Common myeloid progenitor, CD34-positive (primary cell): ENCODE results near the gene TMEM135.
A peak's percentile ranks its signal among the peaks of the same experiment; 100 is the strongest.

ENCODE experiments used
- CTCF ChIA-PET: fragments of 350-600 bp; sonication (Branson Sonifier 250); formaldehyde crosslinking; loops from one replicate; lab custom pipeline; 2021; ENCODE audit warnings: antibody characterized with exemption; lab: Charles Lee
- POLR2A ChIA-PET: fragments of 350-600 bp; sonication (Branson Sonifier 250); formaldehyde crosslinking; loops from one replicate; lab custom pipeline; 2021; ENCODE audit warnings: antibody characterized with exemption; lab: Charles Lee
- DNase-seq, 3 donors: peaks; one replicate each; pipeline versions ENCODE4 v3.0.0 to v3.0.0-alpha.2; 2013
- H3K27ac ChIP-seq, 2 experiments: 1 replicate in 1 of 2; 2 replicates in 1 of 2; pipeline ENCODE4 v1.7.0; 2013; ENCODE audit warnings: inconsistent platforms in 2 of 2, low read length in 2 of 2, mild to moderate bottlenecking in 2 of 2, low read depth in 1 of 2, moderate library complexity in 1 of 2; ENCODE audit not compliant: severe bottlenecking in 2 of 2, insufficient read depth in 1 of 2, poor library complexity in 1 of 2
- H3K27me3 ChIP-seq, 5 experiments: replicated peaks in 2 of 5; 1 replicate in 3 of 5; 2 replicates in 2 of 5; pipeline versions ENCODE4 v1.6.1 to v1.7.0; 2013; ENCODE audit warnings: low read length in 4 of 5, mild to moderate bottlenecking in 2 of 5, moderate library complexity in 2 of 5, inconsistent platforms in 1 of 5; ENCODE audit not compliant: insufficient read depth in 5 of 5, control insufficient read depth in 4 of 5
- H3K36me3 ChIP-seq, 4 experiments: 1 replicate in 2 of 4; 2 replicates in 2 of 4; pipeline versions ENCODE4 v1.6.1 to v1.7.0; 2013; ENCODE audit warnings: low read length in 3 of 4, control low read depth in 1 of 4, mild to moderate bottlenecking in 1 of 4; ENCODE audit not compliant: control insufficient read depth in 4 of 4, insufficient read depth in 4 of 4
- H3K4me1 ChIP-seq, 4 experiments: 1 replicate in 3 of 4; 2 replicates in 1 of 4; pipeline versions ENCODE4 v1.6.1 to v1.7.1; 2013; ENCODE audit warnings: low read length in 3 of 4, mild to moderate bottlenecking in 3 of 4, control low read depth in 1 of 4, inconsistent platforms in 1 of 4, moderate library complexity in 1 of 4; ENCODE audit not compliant: control insufficient read depth in 4 of 4, insufficient read depth in 4 of 4; ENCODE audit errors: control extremely low read depth in 1 of 4
- H3K4me3 ChIP-seq, 7 experiments: 1 replicate in 4 of 7; 2 replicates in 3 of 7; pipeline versions ENCODE4 v1.5.1 to v1.7.0; 2013; ENCODE audit warnings: mild to moderate bottlenecking in 7 of 7, low read length in 6 of 7, moderate library complexity in 6 of 7, inconsistent platforms in 2 of 7, low read depth in 2 of 7, control low read depth in 1 of 7; ENCODE audit not compliant: insufficient read depth in 4 of 7, control insufficient read depth in 1 of 7; ENCODE audit errors: extremely low read depth in 1 of 7
- H3K9me3 ChIP-seq, 5 experiments: 1 replicate in 4 of 5; 2 replicates in 1 of 5; pipeline versions ENCODE4 v1.6.1 to v1.7.1; 2013; ENCODE audit warnings: low read length in 4 of 5, mild to moderate bottlenecking in 2 of 5, inconsistent platforms in 1 of 5, low read depth in 1 of 5, moderate library complexity in 1 of 5; ENCODE audit not compliant: control insufficient read depth in 4 of 5, insufficient read depth in 2 of 5; ENCODE audit errors: control extremely low read depth in 1 of 5
- WGBS: methylation state at CpG from one replicate; pipeline ENCODE4 v1.1.5; 2013; ENCODE audit not compliant: insufficient coverage; 5-methylcytosine and 5-hydroxymethylcytosine counted together

The TMEM135 gene

DNA sequence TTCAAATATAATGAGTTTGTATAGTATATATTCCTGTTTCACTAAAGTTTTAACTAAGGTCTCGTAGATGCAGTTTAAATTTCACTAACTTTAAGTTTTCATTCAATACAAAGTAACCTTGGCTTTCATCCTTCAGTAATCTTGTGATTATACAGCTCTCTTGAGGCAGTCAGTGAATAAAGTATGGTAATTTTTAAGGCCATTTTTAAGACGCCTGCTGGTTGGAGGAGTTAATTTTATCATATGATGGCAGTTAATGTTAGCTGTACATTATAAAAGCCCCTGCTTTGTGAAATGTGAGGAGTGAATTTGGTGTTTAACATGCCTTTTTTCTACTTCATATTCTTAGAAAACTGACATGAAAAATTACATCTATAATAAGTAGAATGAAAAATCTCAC, 163.6 kb downstream of the TMEM135 start:
- Histone ChIP-seq H3K36me3 (no peaks in the 10 kb centered on the region), H3K9me3 (no peaks in the 10 kb centered on the region), H3K27me3 (no peaks in the 10 kb centered on the region), H3K4me1 (no peaks in the 10 kb centered on the region), H3K27ac (no peak overlapping the region), H3K4me3 (no peak overlapping the region)
- WGBS: no CpG with 5 or more reads among the region's 2 CpGs
- ChIA-PET POLR2A (no interaction called here), CTCF (no interaction called here)
- DNase-seq: no peak

DNA sequence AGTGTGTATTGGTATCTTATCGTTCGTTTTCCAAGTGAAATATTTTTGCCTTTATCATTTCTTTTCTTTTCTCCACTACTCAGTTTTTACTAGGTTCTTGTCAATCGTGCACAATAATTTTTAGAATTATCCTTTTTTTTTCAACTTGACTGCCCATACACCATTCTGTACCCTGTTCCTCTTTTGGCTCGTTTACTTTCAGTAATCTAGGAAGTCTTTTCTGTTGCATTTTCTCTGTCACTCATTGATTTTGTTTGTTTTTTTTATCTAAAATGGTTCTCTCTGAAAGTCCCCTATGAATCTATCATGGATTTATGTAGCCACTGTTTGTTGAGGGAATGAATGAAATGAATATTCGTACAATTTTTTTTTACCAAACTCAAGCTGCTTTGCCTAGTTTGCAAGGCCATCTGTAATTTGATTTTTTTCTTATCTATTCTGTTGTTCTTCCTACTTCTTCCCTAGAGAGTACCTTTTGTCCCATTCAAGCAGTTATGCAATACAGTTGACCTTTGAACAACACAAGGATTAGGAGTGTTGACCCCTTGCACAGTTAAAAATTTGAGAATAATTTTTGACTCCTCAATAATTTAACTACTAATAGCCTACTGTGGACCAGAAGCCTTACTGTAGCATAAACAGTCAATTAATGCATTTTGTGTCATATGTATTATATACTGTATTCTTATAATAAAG, 166.3 kb downstream of the TMEM135 start:
- ChIA-PET POLR2A (no interaction called here), CTCF (no interaction called here)
- Histone ChIP-seq H3K4me3 (no peak overlapping the region), H3K27ac (no peak overlapping the region), H3K9me3 (peaks cover 0 to 14% (median 0%) of the 10 kb centered on the region in 5 experiments), H3K36me3 (peaks cover 0 to 2% (median 0%) of the 10 kb centered on the region in 4 experiments), H3K4me1 (no peaks in the 10 kb centered on the region), H3K27me3 (no peaks in the 10 kb centered on the region)
- no peak for DNase-seq
- 100% methylated on average over 1 of the region's 5 CpGs for WGBS

DNA sequence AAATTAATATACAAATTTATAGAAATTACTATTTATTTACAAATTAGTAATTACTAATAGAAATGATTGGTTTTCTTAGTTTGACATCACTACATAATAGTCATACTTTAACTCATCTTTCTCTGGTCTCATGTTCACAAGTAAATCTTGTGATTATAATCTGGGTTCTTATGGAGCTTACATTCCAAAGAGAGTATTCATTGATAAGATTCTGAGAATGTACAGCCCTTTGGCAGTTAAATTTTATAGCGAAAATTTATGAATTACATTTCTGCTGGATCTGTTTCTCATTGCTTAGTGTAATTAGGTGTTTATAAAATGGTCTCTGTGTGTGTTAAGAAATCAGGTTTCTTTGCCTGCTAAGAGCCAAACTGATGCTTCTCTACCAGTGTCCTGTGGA, 175.2 kb downstream of the TMEM135 start:
- Histone ChIP-seq H3K4me3 (no peak overlapping the region), H3K4me1 (no peaks in the 10 kb centered on the region), H3K9me3 (peaks cover 0 to 10% (median 0%) of the 10 kb centered on the region in 5 experiments), H3K27me3 (no peaks in the 10 kb centered on the region), H3K27ac (no peak overlapping the region), H3K36me3 (peaks cover 0 to 2% (median 0%) of the 10 kb centered on the region in 4 experiments)
- POLR2A ChIA-PET: no interaction called here
- 100% methylated on average over 1 of the region's 1 CpG for WGBS
- DNase-seq: no peak
- CTCF ChIA-PET: no interaction called here

DNA sequence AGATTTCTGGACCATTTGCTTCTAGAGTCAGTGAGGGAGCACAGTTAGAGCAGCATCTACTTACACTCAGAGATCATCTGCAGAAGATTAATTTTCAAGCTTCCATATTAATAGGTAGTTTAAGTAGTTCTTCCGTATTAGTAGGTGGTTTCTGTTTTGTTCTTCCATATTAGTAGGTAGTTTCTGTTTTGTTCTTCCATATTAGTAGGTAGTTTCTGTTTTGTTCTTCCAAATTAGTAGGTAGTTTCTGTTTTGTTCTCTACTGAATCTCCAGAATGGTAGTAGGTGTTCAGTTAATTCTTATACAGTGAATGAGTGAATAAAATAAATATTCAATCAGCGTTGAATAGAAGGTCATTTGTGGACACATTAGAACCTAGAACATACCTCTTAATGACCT, 175.7 kb downstream of the TMEM135 start:
- Histone ChIP-seq H3K27ac (no peak overlapping the region), H3K9me3 (peaks cover 0 to 6% (median 0%) of the 10 kb centered on the region in 5 experiments), H3K4me1 (no peaks in the 10 kb centered on the region), H3K4me3 (no peak overlapping the region), H3K36me3 (peaks cover 0 to under 1% (median 0%) of the 10 kb centered on the region in 4 experiments), H3K27me3 (no peaks in the 10 kb centered on the region)
- no peak for DNase-seq
- WGBS: 100% methylated on average over 1 of the region's 2 CpGs
- CTCF ChIA-PET: no interaction called here
- POLR2A ChIA-PET: no interaction called here

DNA sequence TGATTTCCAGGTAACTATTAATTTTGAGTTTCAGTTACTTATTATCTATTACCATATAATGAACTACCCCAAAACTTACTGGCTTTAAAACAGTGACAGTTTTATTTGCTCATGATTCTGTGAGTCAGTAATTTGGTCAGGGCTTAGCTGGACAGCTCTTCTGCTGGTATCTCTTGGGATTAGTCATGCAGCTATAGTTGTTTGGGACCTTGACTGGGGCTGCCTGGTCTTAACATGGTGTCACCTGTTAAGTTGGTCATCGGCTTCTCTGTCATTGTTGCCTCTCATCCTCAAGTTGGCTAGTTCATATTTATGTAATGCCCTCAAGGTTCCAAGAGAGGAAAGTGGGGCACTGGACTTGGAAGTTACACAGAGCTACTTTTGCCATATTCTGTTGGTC, 177.5 kb downstream of the TMEM135 start:
- H3K36me3 ChIP-seq: no peaks in the 10 kb centered on the region
- POLR2A ChIA-PET: no interaction called here
- H3K27me3 ChIP-seq: no peaks in the 10 kb centered on the region
- WGBS: no CpG with 5 or more reads among the region's 1 CpG
- CTCF ChIA-PET: no interaction called here
- no peak overlapping the region for H3K4me3 ChIP-seq
- no peaks in the 10 kb centered on the region for H3K9me3 ChIP-seq
- no peaks in the 10 kb centered on the region for H3K4me1 ChIP-seq
- DNase-seq: no peak
- no peak overlapping the region for H3K27ac ChIP-seq

DNA sequence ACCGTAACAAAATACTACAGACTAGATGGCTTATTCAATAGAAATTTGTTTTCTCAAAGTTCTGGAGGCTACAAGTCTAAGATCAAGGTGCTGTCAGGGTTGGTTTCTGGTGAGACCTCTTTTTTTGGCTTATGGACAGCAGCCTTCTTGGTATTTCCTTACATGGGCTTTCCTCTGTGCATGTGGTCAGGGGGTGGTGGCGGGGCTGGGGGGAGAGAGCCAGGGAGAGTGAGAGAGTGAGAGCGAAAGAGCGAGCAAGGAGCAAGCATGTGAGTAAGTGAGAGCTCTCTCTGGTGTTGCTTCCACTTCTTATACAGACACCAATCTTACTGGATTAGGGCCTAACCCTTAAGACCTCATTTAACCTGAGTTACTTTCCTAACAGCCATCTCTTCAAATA, 181.5 kb downstream of the TMEM135 start:
- H3K4me1 ChIP-seq: no peaks in the 10 kb centered on the region
- no peaks in the 10 kb centered on the region for H3K27me3 ChIP-seq
- H3K9me3 ChIP-seq: no peaks in the 10 kb centered on the region
- no peak overlapping the region for H3K27ac ChIP-seq
- no peak overlapping the region for H3K4me3 ChIP-seq
- WGBS: no CpG with 5 or more reads among the region's 4 CpGs
- POLR2A ChIA-PET: no interaction called here
- DNase-seq: peak in 2 of 3 donors; percentile 10 to 30
- H3K36me3 ChIP-seq: no peaks in the 10 kb centered on the region
- CTCF ChIA-PET: no interaction called here

DNA sequence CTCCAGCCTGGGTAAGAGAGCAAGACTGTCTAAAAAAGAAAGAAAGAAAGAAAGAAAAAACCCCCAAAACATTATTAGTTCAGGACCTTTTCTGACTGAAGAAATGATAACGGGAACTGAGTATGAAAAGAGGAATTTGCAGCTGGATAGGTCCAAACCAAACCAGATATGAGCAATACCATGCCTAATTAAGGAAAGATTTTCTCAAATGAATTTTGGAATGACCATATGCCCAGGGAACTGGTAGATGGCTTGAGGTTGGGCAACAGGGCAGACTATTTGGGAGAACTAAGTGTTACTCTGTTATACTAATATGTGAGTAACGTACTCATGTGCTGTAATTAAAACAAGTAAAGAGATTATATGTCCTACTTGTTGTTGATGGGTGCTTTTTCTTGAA, 186.1 kb downstream of the TMEM135 start:
- ChIA-PET POLR2A (interaction anchor here (0.6 kb wide), 1 partner anchor 1720 kb away, joined by 5 read pairs; no protein-coding TSS in a partner anchor), CTCF (no interaction called here)
- H3K27me3 ChIP-seq: no peaks in the 10 kb centered on the region
- DNase-seq: no peak
- H3K36me3 ChIP-seq: no peaks in the 10 kb centered on the region
- no peaks in the 10 kb centered on the region for H3K9me3 ChIP-seq
- no peak overlapping the region for H3K4me3 ChIP-seq
- H3K27ac ChIP-seq: no peak overlapping the region
- H3K4me1 ChIP-seq: no peaks in the 10 kb centered on the region
- 100% methylated on average over 1 of the region's 2 CpGs for WGBS
